ENCODE data around the gene CCDC159. TPM values are rescaled to one million over a fixed set of nuclear protein-coding genes. Genes with fewer than 3 reads are reported as not detected.

Gene CCDC159
- total and polyA plus RNA-seq, 10 donors: 34.7 to 83.7 (median 52.8) TPM

DNA sequence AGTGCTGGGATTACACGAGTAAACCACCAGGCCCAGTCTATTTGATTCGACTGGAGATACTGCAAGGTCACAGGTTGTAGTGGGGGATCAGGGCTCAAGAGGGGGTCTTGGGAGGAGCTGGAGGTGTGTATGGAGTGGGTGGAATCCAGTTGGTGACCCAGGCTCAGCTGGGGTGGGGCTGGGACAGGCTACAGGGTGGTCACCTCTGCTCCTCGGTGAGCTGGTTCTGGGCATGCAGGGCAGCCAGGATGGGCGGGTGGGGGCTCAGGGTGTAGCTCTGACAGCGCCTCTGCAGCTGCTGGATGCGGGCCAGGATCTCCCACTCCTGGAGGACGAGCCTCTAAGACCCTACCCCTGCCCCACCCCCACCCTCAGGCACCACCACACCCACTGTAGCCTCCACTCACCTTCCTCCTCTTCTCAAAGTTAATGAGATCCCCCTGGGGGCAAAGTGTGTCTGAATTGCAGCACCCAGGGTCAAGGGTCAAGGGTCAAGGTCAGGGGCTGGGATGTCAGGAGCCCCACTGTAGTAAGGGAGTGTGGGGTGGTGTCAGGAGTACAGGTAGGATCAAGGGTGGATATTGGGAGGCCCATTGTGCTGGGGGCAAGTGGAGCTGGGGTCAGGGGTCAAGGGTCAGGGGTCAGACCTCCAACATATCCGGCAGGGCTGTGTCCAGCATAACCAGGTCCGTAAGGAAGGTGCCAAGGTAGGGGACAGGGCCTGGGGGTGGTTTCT lies 55.7 kb downstream of the CCDC159 start:
- TF ChIP-seq POLR2AphosphoS5 (IDR thresholded peaks at IDR 0.05): no peak
- no peak for TF ChIP-seq CTCF (IDR thresholded peaks at IDR 0.05 in 8 of 11, conservative IDR thresholded peaks at IDR 0.05 in 3 of 11)
- TF ChIP-seq POLR2A (IDR thresholded peaks at IDR 0.05): no peak
- Histone ChIP-seq H3K4me3 (no peak overlapping the region), H3K9me3 (no peaks in the 10 kb centered on the region), H3K36me3 (peaks cover 0 to 34% (median 0%) of the 10 kb centered on the region in 6 donors), H3K4me1 (peaks cover 2 to 30% (median 12%) of the 10 kb centered on the region in 6 donors), H3K27ac (no peak overlapping the region), H3K27me3 (replicated peaks in 1 of 7) (peaks cover 0 to 13% (median 0%) of the 10 kb centered on the region in 7 donors)
- WGBS, 5 donors: 80 to 92% (median 85%) methylated on average over 8 to 9 of the region's 9 CpGs
- intact Hi-C loops (cut with DNase I; ENCODE audit: low total_unique reads): no loop called here
- DNase-seq: no peak

Other genes starting within 250 kb of the CCDC159 start
- gene SPC24, start 190.7 kb upstream of the CCDC159 start, total RNA-seq: 1 to 10 TPM; 2.0 to 9.7 (median 3.6) TPM
- gene SPC24, start 190.7 kb upstream of the CCDC159 start, polyA plus RNA-seq: 1 to 10 TPM; 1.7 to 4.4 (median 3.9) TPM
- gene KANK2, start 149.0 kb upstream of the CCDC159 start, total RNA-seq: 100 to 1,000 TPM in 4 of 7 donors, 10 to 100 TPM in 3; 47.7 to 144 (median 117) TPM
- gene KANK2, start 149.0 kb upstream of the CCDC159 start, polyA plus RNA-seq: 10 to 100 TPM; 16.3 to 34.9 (median 20.1) TPM
- gene ANGPTL8, start 106.9 kb upstream of the CCDC159 start, total RNA-seq: not detected
- under 1 TPM in 1 of 3 donors, not detected in 2; 0.30 TPM for gene ANGPTL8, start 106.9 kb upstream of the CCDC159 start, polyA plus RNA-seq
- gene DOCK6, start 84.0 kb upstream of the CCDC159 start, total RNA-seq: 100 to 1,000 TPM in 1 of 7 donors, 10 to 100 TPM in 6; 26.2 to 105 (median 57.3) TPM
- 10 to 100 TPM; 12.5 to 45.8 (median 40.2) TPM for gene DOCK6, start 84.0 kb upstream of the CCDC159 start, polyA plus RNA-seq
- gene TSPAN16, start 50.4 kb upstream of the CCDC159 start, total RNA-seq: not detected
- not detected for gene TSPAN16, start 50.4 kb upstream of the CCDC159 start, polyA plus RNA-seq
- gene RAB3D, start 6.9 kb upstream of the CCDC159 start, total RNA-seq: 10 to 100 TPM; 26.7 to 51.3 (median 43.5) TPM
- 1 to 10 TPM; 2.5 to 6.4 (median 3.3) TPM for gene RAB3D, start 6.9 kb upstream of the CCDC159 start, polyA plus RNA-seq
- gene TMEM205, start 251 bp upstream of the CCDC159 start, total RNA-seq: 100 to 1,000 TPM in 3 of 7 donors, 10 to 100 TPM in 4; 44.1 to 143 (median 54.2) TPM
- gene TMEM205, start 251 bp upstream of the CCDC159 start, polyA plus RNA-seq: 10 to 100 TPM; 65.8 to 82.0 (median 73.4) TPM
- 10 to 100 TPM; 19.0 to 41.0 (median 26.6) TPM for gene PLPPR2, start 8.9 kb downstream of the CCDC159 start, total RNA-seq
- 10 to 100 TPM in 1 of 3 donors, 1 to 10 TPM in 2; 4.2 to 10.8 (median 8.5) TPM for gene PLPPR2, start 8.9 kb downstream of the CCDC159 start, polyA plus RNA-seq
- gene SWSAP1, start 28.1 kb downstream of the CCDC159 start, total RNA-seq: 1 to 10 TPM; 2.7 to 6.0 (median 4.0) TPM
- 1 to 10 TPM; 7.0 to 9.3 (median 8.3) TPM for gene SWSAP1, start 28.1 kb downstream of the CCDC159 start, polyA plus RNA-seq
- gene EPOR, start 37.8 kb downstream of the CCDC159 start, total RNA-seq: 10 to 100 TPM; 15.0 to 24.0 (median 19.9) TPM
- 1 to 10 TPM; 4.5 to 8.2 (median 5.6) TPM for gene EPOR, start 37.8 kb downstream of the CCDC159 start, polyA plus RNA-seq
- gene RGL3, start 72.8 kb downstream of the CCDC159 start, total RNA-seq: 10 to 100 TPM; 17.9 to 57.7 (median 37.8) TPM
- 10 to 100 TPM in 2 of 3 donors, 1 to 10 TPM in 1; 5.1 to 16.4 (median 11.2) TPM for gene RGL3, start 72.8 kb downstream of the CCDC159 start, polyA plus RNA-seq
- gene ODAD3, start 88.6 kb downstream of the CCDC159 start, total RNA-seq: 1 to 10 TPM in 3 of 7 donors, under 1 TPM in 4; 0.23 to 2.3 (median 0.85) TPM
- 1 to 10 TPM in 2 of 3 donors, under 1 TPM in 1; 0.59 to 2.1 (median 1.7) TPM for gene ODAD3, start 88.6 kb downstream of the CCDC159 start, polyA plus RNA-seq
- gene PRKCSH, start 89.1 kb downstream of the CCDC159 start, total RNA-seq: 100 to 1,000 TPM; 114 to 258 (median 230) TPM
- gene PRKCSH, start 89.1 kb downstream of the CCDC159 start, polyA plus RNA-seq: 100 to 1,000 TPM in 1 of 3 donors, 10 to 100 TPM in 2; 80.3 to 105 (median 86.0) TPM
- gene ELAVL3, start 134.5 kb downstream of the CCDC159 start, total RNA-seq: not detected
- gene ELAVL3, start 134.5 kb downstream of the CCDC159 start, polyA plus RNA-seq: under 1 TPM in 1 of 3 donors, not detected in 2; 0.02 TPM
- gene ZNF653, start 159.3 kb downstream of the CCDC159 start, total RNA-seq: 10 to 100 TPM in 2 of 7 donors, 1 to 10 TPM in 5; 6.9 to 11.8 (median 9.0) TPM
- gene ZNF653, start 159.3 kb downstream of the CCDC159 start, polyA plus RNA-seq: 10 to 100 TPM in 1 of 3 donors, 1 to 10 TPM in 2; 3.5 to 11.6 (median 8.8) TPM
- gene ECSIT, start 182.6 kb downstream of the CCDC159 start, total RNA-seq: 10 to 100 TPM; 30.2 to 37.6 (median 35.4) TPM
- gene ECSIT, start 182.6 kb downstream of the CCDC159 start, polyA plus RNA-seq: 10 to 100 TPM; 41.6 to 55.1 (median 52.1) TPM
- gene CNN1, start 192.3 kb downstream of the CCDC159 start, total RNA-seq: 1 to 10 TPM; 1.5 to 9.7 (median 7.7) TPM
- gene CNN1, start 192.3 kb downstream of the CCDC159 start, polyA plus RNA-seq: 10 to 100 TPM in 2 of 3 donors, 1 to 10 TPM in 1; 5.3 to 13.0 (median 12.6) TPM
- 10 to 100 TPM; 21.8 to 44.6 (median 36.3) TPM for gene ELOF1, start 212.7 kb downstream of the CCDC159 start, total RNA-seq
- gene ELOF1, start 212.7 kb downstream of the CCDC159 start, polyA plus RNA-seq: 10 to 100 TPM; 63.1 to 77.1 (median 67.8) TPM
- gene ACP5, start 231.1 kb downstream of the CCDC159 start, total RNA-seq: 10 to 100 TPM; 41.7 to 74.4 (median 64.5) TPM
- 100 to 1,000 TPM in 2 of 3 donors, 10 to 100 TPM in 1; 91.6 to 332 (median 200) TPM for gene ACP5, start 231.1 kb downstream of the CCDC159 start, polyA plus RNA-seq

Data from spleen (tissue), 11 donors.